CD1c-positive myeloid dendritic cell (primary cell): ENCODE results near the gene PPRC1.

Source experiments
- DNase-seq: peaks from one replicate; pipeline ENCODE4 v3.0.0-alpha.2; 2016; ENCODE audit errors: extremely low spot score

PPRC1 gene

GRCh38 chr10:102188941-102189898 is 56.4 kb downstream of the PPRC1 start:
- peak; percentile 33 for DNase-seq

- no peak for DNase-seq
Measured at GRCh38 chr10:102191956-102192355, 59.1 kb downstream of the PPRC1 start.

GRCh38 chr10:102195296-102195870 is 62.5 kb downstream of the PPRC1 start:
- DNase-seq: peak; percentile 6

- no peak for DNase-seq
Measured at GRCh38 chr10:102196893-102197292, 64.1 kb downstream of the PPRC1 start.

DNA sequence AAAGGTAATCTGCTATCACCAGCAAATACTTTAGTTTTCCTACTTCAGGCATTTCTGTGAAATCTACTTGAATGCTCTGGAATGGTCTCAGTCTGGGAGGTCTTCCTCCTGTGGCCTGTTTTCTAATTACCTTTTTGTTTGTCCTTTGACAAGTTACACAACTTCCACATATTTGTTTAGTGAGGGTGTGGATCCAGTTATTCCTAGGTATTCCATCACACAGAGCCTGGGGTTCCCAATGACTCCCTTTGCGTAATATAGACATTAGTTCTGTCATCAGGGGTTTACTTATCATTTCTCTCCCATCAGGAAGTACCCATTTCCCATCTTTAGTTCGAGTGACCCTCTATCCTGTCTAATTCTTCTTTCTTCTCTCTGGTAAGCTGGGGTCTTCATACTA is 65.2 kb downstream of the PPRC1 start:
- no peak for DNase-seq
